ENCODE data around the gene SLC2A5.
A peak's percentile ranks its signal among the peaks of the same experiment; 100 is the strongest.
"Not testable (repeated sequence)": the region's sequence is repeated elsewhere in the genome, so short reads cannot be mapped to it uniquely, and the experiment has no call there.

SLC2A5 gene, protein sequence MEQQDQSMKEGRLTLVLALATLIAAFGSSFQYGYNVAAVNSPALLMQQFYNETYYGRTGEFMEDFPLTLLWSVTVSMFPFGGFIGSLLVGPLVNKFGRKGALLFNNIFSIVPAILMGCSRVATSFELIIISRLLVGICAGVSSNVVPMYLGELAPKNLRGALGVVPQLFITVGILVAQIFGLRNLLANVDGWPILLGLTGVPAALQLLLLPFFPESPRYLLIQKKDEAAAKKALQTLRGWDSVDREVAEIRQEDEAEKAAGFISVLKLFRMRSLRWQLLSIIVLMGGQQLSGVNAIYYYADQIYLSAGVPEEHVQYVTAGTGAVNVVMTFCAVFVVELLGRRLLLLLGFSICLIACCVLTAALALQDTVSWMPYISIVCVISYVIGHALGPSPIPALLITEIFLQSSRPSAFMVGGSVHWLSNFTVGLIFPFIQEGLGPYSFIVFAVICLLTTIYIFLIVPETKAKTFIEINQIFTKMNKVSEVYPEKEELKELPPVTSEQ

DNA sequence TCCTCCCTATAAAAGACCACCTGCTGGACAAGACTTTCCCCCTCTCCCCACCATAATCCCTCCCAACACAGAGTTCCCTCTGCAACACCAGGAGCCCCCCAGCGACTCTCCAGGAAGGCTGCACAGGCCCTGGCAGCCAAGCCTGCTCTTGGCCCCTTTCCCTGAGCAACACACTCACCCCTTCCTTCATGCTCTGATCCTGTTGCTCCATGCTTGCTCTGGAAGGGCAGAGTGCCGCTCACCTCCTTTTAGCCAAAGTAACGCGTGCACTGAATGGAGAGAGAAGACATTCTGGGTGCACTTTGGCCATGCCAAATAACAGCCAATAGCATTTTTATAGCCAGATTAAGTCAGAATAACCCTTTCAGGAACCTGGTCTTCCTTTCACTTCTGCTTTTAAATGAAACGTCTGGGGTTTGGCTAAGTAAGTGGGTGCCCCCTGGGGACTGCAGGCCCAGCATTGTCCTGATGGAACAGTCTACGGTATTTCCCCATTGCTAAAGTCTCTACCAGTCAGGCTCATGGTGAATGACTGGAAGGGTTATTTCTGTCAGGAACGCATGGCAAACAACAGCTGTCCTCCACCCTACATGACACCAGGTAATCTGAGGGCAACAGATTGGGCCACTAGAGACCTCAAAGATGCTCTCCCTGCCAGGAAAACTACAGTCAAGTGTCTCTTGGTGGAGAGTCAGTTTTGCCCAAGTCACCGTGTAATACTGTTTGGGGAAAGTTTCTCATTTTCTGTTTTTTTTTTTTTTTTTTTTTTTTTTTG lies at the start of gene SLC2A5:
Gene SLC2A5 (minus strand): TSS at position 310 of the 775 bp plus-strand sequence. CDS start 99 bp downstream, at position 211.
- DNase-seq = peak in 1 of 3 experiments; percentile 30

DNA sequence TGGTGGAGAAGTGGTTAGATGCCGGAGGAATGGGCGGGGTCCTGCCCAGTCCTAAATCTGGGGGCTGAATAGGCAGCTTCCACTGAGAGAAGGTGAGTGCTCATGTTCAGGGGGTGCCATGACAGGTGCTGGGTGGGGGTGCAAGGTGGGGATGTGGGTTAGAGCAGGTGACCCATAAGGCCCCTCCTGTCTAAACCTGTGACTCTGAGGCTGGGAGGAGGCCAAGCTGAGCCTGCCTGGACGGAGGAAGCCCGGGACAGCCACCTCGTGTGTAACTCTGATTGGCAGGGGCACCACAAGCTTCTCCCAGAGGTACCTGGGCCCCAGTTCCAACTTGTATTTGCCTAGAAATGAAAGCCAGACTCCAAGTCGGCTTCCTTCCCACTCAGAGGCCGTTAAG lies 48.8 kb upstream of the SLC2A5 start:
- no peak for DNase-seq

DNA sequence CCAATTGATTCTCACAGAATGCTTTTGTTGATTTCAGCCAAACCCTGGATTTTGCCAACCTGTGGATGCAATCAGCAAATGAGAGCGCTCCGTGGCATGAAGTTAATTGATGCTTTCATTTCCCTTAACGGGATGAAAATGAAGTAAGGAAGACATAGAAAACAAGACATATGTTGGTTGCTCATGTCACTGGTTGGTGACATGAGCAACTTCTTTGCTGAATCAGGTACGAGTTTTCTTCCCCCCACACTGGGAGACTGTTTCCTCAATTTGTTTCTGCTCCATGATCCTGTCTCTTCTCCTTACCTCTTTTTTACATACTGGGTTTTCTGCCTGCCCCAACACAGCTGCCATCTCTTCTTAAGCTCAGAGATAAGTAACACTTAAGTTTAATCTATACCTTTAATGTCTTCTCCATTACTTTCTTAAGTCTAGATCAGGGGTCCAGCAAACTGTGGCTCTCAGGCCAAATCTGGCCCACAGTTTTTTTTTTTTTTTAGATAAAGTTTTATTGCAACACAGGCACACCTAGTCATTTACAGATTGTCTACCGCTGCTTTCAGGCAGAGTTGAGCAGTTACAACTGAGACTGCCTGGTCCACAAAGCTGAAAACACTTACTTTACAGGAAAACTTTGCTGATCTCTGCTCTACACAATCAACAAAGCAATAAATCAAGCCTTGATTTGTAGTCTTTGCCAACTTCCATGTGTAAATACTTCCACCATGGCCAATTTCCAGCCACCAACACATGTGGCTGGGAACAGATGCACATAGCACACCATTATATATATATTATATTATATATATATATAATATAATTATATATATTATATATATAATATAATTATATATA lies 46.1 kb upstream of the SLC2A5 start:
- peak in 1 of 3 experiments; percentile 35 for DNase-seq

DNA sequence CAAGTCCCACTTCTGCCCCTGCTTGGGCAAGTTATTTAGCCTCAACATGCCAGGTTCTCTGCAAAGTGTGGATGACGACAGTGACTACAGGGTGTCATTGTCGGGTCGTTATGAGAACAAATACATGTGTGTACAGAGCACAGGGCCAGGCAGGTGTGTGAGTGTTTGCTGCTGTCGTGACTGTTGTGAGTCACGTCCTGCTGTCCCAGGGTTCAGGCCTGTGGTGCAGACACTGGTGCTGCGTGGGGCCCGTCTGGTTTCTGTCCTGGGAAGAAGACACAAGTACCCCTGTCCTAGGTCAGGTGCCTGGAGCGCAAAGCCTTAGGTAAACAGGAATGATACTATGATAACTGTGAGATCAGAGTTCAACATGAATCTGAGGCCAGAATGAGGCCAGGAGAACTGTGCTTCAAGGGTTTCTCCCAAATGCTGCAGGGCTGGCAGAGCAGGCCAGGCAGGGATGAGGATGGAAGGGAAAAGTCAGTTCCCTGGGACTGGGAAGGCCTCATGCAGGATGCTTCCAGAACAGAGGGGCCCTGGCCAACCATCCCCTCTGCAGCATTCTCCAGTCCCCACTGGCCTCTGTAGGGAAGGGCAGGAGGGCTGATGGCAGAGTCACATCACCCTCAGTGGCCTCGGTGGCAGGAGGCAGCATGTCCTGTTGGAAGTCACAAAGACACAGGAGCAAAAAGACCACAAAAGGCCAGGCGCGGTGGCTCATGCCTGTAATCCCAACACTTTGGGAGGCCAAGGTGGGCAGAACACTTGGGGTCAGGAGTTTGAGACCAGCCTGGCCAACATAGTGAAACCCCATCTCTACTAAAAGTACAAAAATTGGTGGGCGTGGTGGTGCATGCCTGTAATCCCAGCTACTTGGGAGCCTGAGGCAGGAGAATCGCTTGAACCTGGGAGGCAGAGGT lies 43.8 kb upstream of the SLC2A5 start:
- peak in 2 of 3 experiments; percentile 17 to 47 for DNase-seq

DNA sequence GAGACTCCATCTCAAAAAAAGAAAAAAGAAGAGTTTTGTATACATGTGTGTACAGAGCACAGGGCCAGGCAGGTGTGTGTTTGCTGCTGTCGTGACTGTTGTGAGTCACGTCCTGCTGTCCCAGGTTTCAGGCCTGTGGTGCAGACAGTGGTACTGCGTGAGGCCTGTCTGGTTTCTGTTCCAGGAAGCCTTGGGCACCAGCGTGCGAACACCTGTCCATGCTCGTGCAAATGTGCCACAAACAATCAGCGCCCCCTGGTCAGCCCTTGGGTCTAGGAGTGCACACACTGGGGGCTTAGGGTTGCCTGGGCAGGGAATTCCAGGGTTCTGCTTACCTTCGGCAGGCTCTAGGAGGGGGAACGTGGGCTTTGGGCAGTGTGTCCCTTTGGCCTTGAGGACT lies 42.5 kb upstream of the SLC2A5 start:
- no peak for DNase-seq

DNA sequence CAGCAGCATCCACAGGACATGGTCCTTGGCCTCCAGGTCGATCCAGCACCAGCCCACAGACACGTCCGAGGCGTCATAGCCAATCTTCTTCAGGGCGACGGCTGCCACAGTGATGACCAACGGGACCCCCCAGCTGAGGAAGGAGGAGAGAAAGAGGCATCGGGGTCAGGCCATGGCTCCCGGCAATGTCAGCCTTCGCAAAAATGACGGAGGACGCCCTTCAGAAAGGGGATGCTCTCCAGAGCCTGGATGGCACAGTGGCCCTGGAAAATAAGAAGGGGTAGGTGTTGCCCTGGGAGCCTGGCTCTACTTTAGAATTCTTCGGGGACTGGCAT lies 41.9 kb upstream of the SLC2A5 start:
- no peak for DNase-seq

DNA sequence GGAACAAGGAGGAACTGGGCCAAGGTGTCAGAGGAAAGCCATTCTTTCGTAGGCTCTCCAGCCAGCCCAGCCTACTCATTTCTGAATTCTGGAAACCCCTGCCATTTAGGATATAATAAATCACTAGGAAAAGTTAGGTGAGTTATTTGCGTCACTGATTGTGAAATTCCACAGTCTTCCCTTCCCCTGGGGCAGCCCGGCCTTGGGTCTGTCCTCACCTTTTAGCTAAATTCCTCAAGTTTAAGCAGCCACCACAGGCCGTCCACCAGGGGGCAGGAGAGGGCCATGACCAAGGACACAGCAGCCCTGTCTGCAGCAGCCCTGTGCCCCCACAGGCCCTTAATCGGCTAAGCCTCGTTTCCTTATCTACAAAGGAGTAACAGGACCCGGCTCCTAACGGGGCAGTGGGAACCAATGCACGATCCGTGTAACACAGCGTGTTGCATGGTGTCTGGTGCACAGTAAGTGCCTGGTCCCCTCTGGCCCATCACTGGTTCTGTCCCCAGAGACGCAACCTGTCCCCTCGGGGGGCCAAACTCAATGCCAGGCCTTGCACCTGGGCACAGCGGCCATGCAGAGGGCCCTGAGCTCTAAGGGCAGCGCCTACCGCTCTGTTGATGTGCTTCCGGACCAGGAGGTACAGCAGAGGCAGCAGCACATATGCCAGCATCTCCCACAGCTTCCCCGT lies 41.4 kb upstream of the SLC2A5 start:
- DNase-seq = peak; percentile 49 to 78 (median 61)

DNA sequence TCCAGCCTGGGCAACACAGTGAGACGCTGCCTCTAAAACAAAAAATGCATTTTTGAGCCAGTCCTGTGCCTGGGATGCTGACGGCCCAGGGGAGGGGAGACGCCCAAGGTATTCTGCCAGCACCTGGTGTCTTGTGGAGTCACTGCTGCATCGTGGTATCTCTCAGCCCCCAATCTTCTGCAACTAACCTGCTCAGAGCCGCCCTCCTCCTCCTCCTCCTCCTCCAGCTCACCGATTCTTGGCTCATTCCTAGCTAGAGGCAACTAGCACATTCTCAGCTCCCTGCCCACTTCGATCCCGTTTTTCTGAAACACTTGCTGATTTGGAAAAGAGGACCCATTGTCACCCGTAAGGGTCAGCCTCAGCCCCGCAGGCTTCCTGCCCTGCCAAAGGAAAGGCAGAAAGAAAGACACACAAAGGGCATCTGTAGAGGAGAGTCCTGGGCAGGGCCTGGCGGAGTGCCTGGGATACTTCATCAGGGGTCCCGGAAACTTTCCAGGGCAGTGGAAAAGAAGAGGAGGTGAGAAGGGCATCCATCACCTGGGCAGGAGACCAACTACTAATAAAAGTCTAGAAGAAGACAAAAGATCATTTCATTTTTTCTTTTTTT lies 38.7 kb upstream of the SLC2A5 start:
- no peak for DNase-seq

DNA sequence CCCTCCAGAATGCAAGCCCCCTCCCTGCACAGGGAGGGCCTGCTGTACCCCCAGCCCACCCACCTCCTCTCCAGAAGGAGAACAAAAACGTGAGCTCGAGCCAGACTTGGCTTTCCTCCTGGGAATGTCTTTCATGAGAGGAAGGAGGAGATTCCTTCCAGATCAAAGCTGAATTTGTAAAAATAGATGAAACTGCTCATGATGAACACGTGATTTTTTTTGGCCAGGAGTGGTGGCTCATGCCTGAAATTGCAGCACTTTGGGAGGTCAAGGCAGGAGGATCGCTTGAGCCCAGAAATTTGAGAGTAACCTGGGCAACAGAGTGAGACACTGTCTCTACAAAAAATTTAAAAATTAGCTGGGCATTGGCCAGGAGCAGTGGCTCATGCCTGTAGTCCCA lies 37.7 kb upstream of the SLC2A5 start:
- no peak for DNase-seq

DNA sequence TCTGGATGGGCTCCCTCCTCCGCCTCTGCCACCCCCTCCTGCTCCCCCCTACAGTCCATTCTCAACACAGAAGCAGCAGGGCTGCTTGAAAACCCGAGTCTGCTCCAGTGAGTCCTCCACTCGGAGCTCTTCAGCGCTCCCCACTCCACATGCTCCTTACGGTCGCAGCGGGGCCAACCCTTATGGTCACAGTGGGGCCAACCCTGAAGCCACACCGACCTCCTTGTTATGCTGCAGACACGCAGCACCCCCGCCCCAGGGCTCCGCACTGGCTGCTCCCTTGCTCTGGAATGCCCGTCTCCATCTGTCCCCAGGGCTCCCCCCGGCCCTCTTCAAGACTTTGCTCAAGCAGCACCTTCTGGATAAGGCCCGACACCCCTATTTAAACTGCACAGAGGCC lies 36.9 kb upstream of the SLC2A5 start:
- no peak for DNase-seq

DNA sequence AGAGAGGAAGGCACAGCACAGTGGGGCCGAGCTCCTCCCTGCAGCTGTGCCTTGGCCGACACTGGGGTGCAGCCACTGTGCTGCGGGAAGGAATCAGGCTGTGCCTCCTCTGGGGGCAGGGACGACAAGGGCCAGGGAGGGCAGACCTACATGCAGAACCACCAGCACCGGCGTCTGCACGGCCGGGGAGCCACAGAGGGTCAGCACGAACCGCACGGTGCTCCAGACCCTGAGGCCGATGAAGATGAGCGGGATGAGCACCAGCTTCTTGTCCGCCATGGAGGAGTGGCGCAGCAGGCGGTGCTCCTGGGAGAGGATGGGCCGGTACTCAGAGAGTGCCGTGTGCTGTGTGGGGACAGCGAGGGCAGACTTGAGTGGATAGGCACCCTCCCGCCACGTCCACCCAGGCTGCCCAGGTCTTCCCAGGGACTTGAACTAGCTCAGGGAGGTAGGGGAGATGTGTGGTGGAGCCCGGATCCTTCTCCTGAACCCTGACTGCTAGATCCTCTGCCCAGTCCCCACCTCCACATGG lies 36.0 kb upstream of the SLC2A5 start:
- no peak for DNase-seq

DNA sequence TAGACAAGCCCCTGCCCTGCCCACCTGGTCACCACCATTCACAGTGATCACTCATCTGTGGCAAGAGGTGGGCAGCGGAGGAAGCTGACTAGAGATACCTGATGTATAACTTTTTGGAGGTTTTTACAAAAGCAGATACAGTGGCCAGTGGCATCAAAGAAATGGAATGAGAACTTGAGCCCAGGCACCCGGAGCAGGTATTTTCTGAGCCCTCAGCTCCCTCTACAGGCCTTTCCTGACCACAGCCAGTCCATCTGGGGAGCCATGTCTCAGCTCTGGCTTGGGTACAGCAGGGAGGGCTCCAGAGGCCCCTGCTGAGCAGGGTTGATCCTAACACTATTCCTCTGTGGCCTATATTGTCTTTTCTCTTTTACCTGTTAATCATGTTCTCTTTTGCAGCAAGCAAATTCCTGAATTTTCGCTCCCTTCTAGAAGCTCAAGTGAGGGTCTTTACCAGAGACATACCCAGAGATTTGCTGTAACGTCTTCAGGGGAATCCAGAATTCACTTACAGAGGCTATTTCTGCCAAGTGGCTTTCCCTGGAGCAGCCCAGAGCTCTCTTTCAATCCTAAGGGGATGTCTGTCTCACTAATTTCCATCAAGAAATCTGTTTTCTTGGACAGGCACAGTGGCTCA lies 32.2 kb upstream of the SLC2A5 start:
- DNase-seq = peak; percentile 25 to 62 (median 60)

DNA sequence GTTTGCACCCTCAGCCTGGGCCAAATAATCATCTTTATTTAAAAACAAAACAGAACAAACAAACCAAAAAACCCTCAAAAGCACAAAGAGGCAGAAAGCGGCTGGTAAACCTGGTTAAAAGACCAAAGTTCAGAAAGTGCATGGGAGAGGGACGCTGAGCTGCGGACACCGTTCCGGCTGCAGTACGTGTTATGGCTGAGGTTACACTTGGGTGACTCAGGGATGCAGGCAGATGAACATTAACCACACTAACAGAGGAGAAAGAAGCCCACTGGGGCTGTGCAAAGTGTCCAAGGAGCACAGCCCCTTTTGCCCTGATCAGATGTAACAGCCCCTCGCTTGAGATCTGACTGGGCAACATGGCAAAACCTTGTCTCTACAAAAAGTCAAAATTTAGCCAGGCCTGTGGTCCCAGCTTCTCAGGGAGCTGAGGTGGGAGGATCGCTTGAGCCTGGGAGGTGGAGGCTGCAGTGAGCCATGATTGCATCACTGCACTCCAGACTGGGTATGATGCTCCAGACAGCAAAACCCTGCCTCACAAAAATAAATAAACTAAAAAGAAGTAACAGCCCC lies 31.1 kb upstream of the SLC2A5 start:
- DNase-seq = no peak

DNA sequence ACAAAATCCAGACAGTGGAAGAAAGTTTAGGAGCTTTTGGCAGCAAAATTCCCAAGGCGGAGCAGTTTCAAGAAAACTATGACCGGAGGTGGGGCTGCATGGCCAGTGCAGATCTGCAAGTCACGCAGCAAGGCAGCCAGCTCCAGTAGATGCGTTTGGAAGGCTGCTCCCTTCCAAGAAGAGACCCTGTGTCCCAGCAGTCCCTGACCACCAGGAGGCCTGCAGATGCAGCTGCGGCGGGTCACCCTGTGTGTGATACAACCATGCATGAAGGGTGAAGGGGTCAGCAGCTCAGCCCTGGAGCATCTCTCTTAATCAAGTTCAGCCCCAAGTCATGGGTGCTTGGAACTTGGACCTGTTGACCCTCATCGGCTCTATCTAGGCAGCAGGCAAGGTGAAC lies 30.1 kb upstream of the SLC2A5 start:
- DNase-seq = no peak

DNA sequence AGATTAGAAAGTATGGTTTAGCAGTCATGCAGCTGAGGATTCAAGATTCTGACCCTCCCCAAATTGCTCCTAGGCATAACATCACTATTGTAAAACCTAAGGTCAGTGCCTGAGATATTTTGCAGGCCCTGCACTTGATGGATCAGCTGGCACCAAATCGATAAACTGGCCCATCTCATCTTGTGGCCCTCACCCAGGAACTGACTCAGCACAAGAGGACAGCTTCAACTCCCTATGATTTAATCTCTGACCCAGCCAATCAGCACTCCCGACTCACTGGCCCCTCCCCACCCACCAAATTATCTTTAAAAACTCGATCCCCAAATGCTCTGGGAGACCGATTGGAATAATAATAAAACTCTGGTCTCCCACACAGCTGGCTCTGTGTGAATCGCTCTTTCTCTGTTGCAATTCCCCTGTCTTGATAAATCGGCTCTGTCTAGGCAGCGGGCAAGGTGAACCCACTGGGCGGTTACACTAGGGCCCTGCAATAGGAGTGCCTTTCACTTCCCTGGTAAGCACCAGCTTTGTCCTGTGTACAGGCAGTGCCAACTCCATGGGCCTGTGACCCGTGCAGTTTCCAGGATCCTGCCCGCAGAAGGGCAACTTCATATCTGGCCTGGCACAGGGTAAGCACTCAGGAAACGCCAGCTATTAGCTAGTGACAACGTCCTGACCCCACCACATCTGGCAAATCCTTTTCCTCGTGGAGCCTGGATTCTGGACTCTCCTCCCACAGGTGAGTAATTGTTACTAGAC lies 28.7 kb upstream of the SLC2A5 start:
- DNase-seq = no peak

DNA sequence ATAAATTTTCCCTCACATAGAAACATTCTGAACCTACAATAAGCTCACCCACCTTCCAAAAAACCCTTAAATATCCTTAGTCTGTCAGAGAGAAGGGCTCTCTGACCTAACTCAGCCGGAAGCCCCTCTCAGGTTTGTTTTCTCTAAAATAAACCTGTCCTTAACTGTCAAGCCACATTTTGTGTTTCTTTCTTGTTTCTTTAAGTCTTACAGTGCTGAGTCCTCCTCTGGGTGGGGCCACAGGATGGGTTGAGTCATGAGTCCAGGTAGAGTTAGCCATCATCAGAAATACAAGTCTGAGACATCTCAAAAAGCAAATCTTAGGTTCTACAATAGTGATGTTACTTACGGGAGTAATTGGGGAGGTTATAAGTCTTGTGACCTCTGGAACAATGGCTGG lies 26.4 kb upstream of the SLC2A5 start:
- DNase-seq = no peak

DNA sequence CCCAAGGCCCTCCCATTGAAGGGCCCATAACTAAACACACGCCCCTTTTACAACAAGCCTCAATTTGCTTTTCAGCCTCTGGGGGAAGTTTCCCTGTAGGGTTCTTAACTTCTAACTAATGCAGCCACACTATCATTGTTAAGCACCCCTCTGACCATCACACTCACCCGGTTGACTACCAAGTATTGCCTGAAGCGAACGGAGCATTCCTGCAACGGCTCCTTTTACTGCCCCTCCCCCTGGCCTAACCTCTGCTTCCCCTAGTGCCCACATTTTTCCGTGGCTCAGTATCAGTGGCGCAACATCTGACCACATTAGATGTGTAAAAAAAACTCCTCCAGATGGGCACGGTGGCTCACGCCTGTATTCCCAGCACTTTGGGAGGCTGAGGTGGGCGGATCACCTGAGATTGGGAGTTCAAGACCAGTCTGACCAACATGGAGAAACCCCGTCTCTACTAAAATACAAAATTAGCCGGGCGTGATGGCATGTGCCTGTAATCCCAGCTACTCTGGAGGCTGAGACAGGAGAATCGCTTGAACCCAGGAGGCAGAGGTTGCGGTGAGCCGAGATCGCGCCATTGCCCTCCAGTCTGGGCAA lies 24.7 kb upstream of the SLC2A5 start:
- not testable (repeated sequence) for DNase-seq

DNA sequence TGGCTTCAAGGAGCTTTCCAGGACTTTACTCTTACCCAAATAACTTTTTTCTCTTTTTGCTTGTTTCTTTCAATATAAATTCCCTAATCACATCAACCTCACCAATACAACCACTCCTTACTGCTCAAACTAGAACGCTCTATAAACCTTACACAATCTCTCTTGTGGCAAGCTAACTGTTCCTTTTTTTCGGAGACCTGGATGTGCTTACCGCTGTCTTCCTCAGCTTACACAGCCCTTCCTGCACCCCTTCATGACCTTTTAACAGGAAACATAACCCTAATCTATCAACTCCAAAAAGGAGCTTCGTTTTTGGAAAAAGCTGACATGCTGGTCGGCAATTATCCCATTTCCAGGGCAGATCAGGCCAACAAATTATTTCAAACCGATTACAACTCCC lies 24.1 kb upstream of the SLC2A5 start:
- DNase-seq = no peak

DNA sequence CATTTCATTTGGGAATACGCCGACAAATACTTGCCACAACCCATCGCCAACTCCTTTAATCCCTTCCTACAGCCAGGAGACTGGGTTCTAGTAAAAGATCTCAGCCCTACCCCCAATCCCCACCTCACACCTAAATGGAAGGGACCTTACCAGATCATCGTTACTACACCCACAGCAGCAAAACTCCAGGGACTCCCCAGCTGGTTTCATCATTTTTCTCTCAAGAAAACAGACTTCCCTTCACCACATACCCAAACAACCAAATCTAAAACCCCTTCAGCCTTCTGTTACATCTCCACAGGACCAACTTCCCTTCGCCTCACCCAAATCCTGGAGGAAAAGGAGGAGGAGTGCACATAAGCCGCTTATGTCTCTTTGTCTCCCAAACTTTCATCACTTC lies 23.7 kb upstream of the SLC2A5 start:
- no peak for DNase-seq
